GM12878 (cell line): ENCODE measurements around the gene FASTK.

Source experiments
- CTCF ChIP-seq, 3 experiments: IDR thresholded peaks in 2 of 3; conservative IDR thresholded peaks in 1 of 3; 2 replicates each; pipeline ENCODE4 v1.5.1; 2011; ENCODE audit warnings: low read depth in 3 of 3, low read length in 3 of 3, mild to moderate bottlenecking in 3 of 3, control low read depth in 2 of 3, moderate library complexity in 2 of 3, inconsistent platforms in 1 of 3, mixed read lengths in 1 of 3; ENCODE audit not compliant: control insufficient read depth in 2 of 3, insufficient read depth in 1 of 3; ENCODE audit errors: extremely low read depth in 1 of 3
- EP300 ChIP-seq, 2 experiments: fragments of 150-350 bp in 1 of 2; IDR thresholded peaks; 2 replicates each; pipeline ENCODE4 v1.6.1; 2011 to 2012; ENCODE audit warnings: low read depth in 2 of 2, low read length in 2 of 2, borderline replicate concordance in 1 of 2, improper control_type of control experiment in 1 of 2, inconsistent platforms in 1 of 2; ENCODE audit not compliant: control insufficient read depth in 1 of 2
- ESRRA ChIP-seq: IDR thresholded peaks from 2 replicates; pipeline ENCODE4 v1.6.1; 2012; ENCODE audit warnings: mild to moderate bottlenecking, low read length, improper control_type of control experiment
- EZH2 ChIP-seq: IDR thresholded peaks from 2 replicates; pipeline ENCODE4 v1.6.1; 2012; ENCODE audit warnings: low read depth, mild to moderate bottlenecking, control low read depth, inconsistent platforms, low read length, borderline replicate concordance; ENCODE audit not compliant: control insufficient read depth
- HCFC1 ChIP-seq: fragments of 150-350 bp; IDR thresholded peaks from 2 replicates; pipeline ENCODE4 v1.6.1; 2014; ENCODE audit warnings: low read length
- POLR2A ChIP-seq: IDR thresholded peaks from 2 replicates; pipeline ENCODE4 v1.6.1; 2011; ENCODE audit warnings: low read depth, mild to moderate bottlenecking, low read length
- POLR2AphosphoS5 ChIP-seq: IDR thresholded peaks from 2 replicates; pipeline ENCODE4 v1.6.1; 2011; ENCODE audit warnings: mild to moderate bottlenecking, low read length, inconsistent platforms
- RAD21 ChIP-seq: IDR thresholded peaks from 2 replicates; pipeline ENCODE4 v1.6.1; 2011; ENCODE audit warnings: mild to moderate bottlenecking, low read depth, low read length, moderate library complexity; ENCODE audit not compliant: insufficient read depth
- REST ChIP-seq: IDR thresholded peaks from 2 replicates; pipeline ENCODE4 v1.6.1; 2012; ENCODE audit warnings: mild to moderate bottlenecking, low read depth, low read length
- RFX5 ChIP-seq: IDR thresholded peaks from 2 replicates; pipeline ENCODE4 v1.6.1; 2011; ENCODE audit warnings: low read depth, low read length, improper control_type of control experiment
- TAF1 ChIP-seq: IDR thresholded peaks from 2 replicates; pipeline ENCODE4 v1.6.1; 2011; ENCODE audit warnings: mild to moderate bottlenecking, low read depth, low read length, borderline replicate concordance
- YY1 ChIP-seq: IDR thresholded peaks from 2 replicates; pipeline ENCODE4 v1.6.1; 2011; ENCODE audit warnings: low read depth, mild to moderate bottlenecking, low read length
- ZNF384 ChIP-seq: IDR thresholded peaks from 2 replicates; pipeline ENCODE4 v1.6.1; 2012; ENCODE audit warnings: low read depth, mild to moderate bottlenecking, low read length, improper control_type of control experiment, borderline replicate concordance

GRCh38 chr7:151126491-151127137, 46.0 kb upstream of the FASTK start:
- TF ChIP-seq ZNF384 = no peak
- no peak for TF ChIP-seq CTCF (IDR thresholded peaks at IDR 0.05 in 2 of 3, conservative IDR thresholded peaks at IDR 0.05 in 1 of 3; ENCODE audit: control insufficient read depth in 2 of 3, extremely low read depth in 1 of 3, insufficient read depth in 1 of 3, low read depth in 3 of 3, low read length in 3 of 3)
- TF ChIP-seq HCFC1 = no peak
- no peak for TF ChIP-seq ESRRA
- TF ChIP-seq REST = no peak
- no peak for TF ChIP-seq RAD21
- no peak for TF ChIP-seq TAF1
- no peak for TF ChIP-seq POLR2AphosphoS5
- no peak for TF ChIP-seq EP300 (IDR thresholded peaks at IDR 0.05; ENCODE audit: borderline replicate concordance in 1 of 2, control insufficient read depth in 1 of 2, low read depth in 2 of 2, low read length in 2 of 2)
- no peak for TF ChIP-seq RFX5
- no peak for TF ChIP-seq YY1
- TF ChIP-seq POLR2A = no peak
- TF ChIP-seq EZH2 = no peak
